ENCODE results near the gene GLT8D1.

Gene GLT8D1

DNA sequence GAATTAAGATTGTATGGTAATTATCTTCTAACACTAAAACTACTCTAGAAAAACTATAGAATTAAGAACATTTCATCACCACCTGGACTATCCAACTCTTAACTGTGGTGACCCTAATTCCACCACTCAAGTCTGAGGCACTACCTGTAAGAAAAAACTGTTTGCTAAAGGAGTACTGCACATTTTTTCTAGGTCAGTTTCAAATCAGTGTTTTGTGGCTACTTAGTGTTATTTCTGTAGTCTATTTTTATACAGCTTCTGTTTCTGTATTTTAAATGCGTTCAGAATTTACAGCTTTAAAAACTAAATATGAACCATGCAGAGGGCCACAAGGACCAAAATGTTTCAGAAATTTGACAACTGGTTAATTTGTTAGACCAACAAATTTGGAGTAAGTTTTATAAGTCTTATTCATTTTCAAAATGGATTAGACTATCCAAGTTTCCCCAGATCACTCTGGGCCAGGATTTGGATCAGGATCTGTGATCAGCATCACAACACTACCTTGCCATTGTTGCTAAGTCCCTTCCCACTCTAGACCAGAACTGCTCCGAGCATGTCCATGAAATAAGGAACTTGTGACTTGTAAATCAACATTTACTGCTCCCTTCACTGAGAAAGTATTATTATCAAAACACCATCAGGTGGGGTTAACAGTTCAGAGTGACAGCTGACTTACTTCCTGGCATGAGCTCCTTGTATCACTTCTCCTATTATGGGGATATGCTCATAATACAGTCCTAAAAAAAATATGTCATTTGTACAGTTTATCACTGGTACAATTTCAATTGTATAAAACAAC is 8.6 kb downstream of the GLT8D1 start:
- Histone ChIP-seq H3K27ac (no peak overlapping the region), H3K9me3 (no peaks in the 10 kb centered on the region), H3K27me3 (no peaks in the 10 kb centered on the region), H3K4me3 (ENCODE audit: low read depth in 1 of 2, low read length in 1 of 2) (no peak overlapping the region), H3K36me3 (peaks cover 65% of the 10 kb centered on the region), H3K4me1 (ENCODE audit: control insufficient read depth in 1 of 2, insufficient read depth in 1 of 2, low read depth in 1 of 2, low read length in 1 of 2) (no peaks in the 10 kb centered on the region)
- TF ChIP-seq, protein P1, sequence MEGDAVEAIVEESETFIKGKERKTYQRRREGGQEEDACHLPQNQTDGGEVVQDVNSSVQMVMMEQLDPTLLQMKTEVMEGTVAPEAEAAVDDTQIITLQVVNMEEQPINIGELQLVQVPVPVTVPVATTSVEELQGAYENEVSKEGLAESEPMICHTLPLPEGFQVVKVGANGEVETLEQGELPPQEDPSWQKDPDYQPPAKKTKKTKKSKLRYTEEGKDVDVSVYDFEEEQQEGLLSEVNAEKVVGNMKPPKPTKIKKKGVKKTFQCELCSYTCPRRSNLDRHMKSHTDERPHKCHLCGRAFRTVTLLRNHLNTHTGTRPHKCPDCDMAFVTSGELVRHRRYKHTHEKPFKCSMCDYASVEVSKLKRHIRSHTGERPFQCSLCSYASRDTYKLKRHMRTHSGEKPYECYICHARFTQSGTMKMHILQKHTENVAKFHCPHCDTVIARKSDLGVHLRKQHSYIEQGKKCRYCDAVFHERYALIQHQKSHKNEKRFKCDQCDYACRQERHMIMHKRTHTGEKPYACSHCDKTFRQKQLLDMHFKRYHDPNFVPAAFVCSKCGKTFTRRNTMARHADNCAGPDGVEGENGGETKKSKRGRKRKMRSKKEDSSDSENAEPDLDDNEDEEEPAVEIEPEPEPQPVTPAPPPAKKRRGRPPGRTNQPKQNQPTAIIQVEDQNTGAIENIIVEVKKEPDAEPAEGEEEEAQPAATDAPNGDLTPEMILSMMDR (IDR thresholded peaks at IDR 0.05), result no peak

DNA sequence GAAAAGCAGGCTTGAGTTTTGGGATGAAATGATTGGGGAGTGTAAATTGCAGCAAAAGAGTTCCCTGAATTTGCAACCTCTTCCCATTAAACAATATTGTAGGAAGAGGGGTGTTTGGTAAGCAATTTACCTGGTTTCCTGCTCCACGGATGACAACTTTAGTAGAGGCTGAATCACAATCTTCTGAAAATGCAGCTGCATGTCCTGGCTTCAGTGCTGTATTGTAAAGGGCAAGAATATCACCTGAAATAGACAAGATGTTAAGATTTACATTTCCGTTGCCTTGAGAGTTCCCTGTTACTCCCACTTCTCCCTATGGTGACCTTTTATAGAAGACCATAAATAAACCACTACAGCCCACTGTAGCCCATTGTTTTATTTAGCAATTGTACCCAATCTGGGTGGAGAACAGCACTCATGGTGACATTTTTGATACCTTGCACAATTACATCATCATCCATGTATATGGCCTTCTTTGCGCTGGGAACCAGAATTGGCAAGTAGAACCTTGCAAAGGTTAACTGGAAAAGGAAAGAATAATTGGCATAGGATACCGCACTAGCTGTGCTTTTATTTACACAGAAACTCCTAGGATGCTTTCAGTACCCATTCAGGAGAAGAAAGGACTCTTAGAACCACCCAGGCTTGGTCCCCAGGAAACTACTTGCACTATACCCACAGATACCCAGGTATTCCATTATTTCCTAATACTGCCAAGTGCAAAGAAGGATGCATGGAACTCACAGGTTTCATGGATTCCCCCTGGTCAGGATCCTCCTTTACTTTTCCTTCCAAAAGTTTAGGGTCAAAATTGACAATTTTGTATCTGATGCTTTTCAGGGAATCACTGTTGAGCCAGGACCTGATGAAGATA is 9.6 kb downstream of the GLT8D1 start:
- Histone ChIP-seq H3K36me3 (peaks cover 66% of the 10 kb centered on the region), H3K4me1 (ENCODE audit: control insufficient read depth in 1 of 2, insufficient read depth in 1 of 2, low read depth in 1 of 2, low read length in 1 of 2) (no peaks in the 10 kb centered on the region), H3K27ac (no peak overlapping the region)

DNA sequence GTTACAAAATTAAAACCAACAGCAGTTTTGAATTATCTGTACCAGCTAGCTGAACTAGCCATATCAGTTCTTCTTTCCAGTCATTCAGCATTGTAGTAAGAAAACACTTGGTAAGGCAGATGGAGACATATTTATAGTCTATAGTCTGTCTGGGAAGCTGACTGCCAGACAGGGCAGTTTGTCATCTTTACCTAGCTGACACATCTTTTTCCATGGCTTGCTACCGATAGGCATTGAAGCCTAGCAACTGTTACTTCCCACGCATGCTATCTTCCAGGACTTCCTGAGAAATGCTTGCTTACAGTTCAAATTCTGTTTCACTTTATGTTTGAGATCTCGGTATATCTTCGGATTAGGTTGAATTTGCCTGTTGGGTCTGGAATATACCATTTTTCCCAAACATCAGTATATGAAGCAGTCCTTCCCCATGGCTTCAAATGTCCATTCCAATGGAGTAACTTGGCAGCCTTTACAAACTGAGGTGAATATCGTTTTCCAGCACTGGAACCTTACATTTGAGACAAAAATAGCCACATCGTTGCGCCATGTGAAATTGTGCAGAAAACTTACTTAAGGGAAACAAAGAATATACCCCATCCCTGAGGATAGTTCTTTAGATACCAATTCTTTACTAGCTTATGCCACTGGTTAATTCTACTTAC is 10.9 kb downstream of the GLT8D1 start:
- Histone ChIP-seq H3K9me3 (no peaks in the 10 kb centered on the region), H3K4me3 (ENCODE audit: low read depth in 1 of 2, low read length in 1 of 2) (no peak overlapping the region), H3K27ac (no peak overlapping the region), H3K4me1 (ENCODE audit: control insufficient read depth in 1 of 2, insufficient read depth in 1 of 2, low read depth in 1 of 2, low read length in 1 of 2) (no peaks in the 10 kb centered on the region), H3K27me3 (no peaks in the 10 kb centered on the region), H3K36me3 (peaks cover 61% of the 10 kb centered on the region)
- TF ChIP-seq, protein P1 (IDR thresholded peaks at IDR 0.05), result no peak

More for the DNA sequence above, 9.6 kb downstream of the GLT8D1 start:
- Histone ChIP-seq H3K27me3 (no peaks in the 10 kb centered on the region), H3K9me3 (no peaks in the 10 kb centered on the region), H3K4me3 (ENCODE audit: low read depth in 1 of 2, low read length in 1 of 2) (no peak overlapping the region)
- TF ChIP-seq, protein P1 (IDR thresholded peaks at IDR 0.05), result no peak

DNA sequence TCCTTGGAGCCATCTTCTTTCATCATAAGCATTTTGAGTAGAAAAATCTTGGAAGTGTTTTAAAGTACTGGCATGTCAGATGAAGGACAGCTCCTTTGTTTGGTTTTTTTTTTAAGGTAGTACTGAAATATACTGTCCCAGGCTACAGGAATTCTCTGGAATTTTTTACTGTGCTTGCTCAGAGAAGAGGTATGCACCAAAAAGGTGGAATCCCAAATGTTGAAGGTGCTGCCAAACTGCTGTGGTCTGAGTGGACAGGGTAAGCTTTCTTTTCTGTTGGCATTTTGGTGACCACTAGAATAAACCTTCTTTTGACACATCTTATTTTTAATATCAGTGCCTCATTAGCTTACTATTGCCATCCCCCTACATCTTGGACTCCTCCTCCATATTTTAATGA is 12.5 kb downstream of the GLT8D1 start:
- no peaks in the 10 kb centered on the region for H3K4me1 ChIP-seq (ENCODE audit: control insufficient read depth in 1 of 2, insufficient read depth in 1 of 2, low read depth in 1 of 2, low read length in 1 of 2)
- TF ChIP-seq, protein P1 (IDR thresholded peaks at IDR 0.05), result no peak
- H3K9me3 ChIP-seq, result no peaks in the 10 kb centered on the region
- peaks cover 58% of the 10 kb centered on the region for H3K36me3 ChIP-seq
- H3K4me3 ChIP-seq (ENCODE audit: low read depth in 1 of 2, low read length in 1 of 2), result no peak overlapping the region
- no peak overlapping the region for H3K27ac ChIP-seq
- H3K27me3 ChIP-seq, result no peaks in the 10 kb centered on the region

DNA sequence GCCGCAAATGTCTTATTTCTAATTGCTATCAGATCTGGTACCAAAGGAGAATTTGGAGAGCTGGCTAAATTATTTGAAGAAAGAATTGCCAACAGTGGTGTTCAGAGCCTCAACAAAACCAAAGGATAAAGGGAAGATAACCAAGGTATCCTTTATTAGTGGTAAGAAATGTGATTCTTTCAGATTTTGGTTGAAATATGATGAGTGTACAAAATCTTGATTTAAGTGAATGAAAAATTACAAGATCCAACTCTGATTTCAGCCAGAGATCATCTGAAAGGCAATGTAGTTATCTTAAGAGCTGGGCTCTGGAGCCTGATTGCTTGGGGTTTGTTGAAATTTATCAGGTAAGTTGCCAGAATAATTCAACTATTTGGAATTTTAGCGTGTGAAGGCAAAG is 15.0 kb downstream of the GLT8D1 start:
- Histone ChIP-seq H3K27me3 (no peaks in the 10 kb centered on the region), H3K27ac (no peak overlapping the region), H3K9me3 (no peaks in the 10 kb centered on the region), H3K4me3 (ENCODE audit: low read depth in 1 of 2, low read length in 1 of 2) (no peak overlapping the region), H3K36me3 (peaks cover 33% of the 10 kb centered on the region), H3K4me1 (ENCODE audit: control insufficient read depth in 1 of 2, insufficient read depth in 1 of 2, low read depth in 1 of 2, low read length in 1 of 2) (peaks cover 8 to 11% of the 10 kb centered on the region in 2 experiments)
- TF ChIP-seq, protein P1 (IDR thresholded peaks at IDR 0.05), result no peak

Measured in neutrophil (primary cell).